ENCODE data around the gene ABCA2. TPM values are rescaled to one million over a fixed set of nuclear protein-coding genes. Genes with fewer than 3 reads are reported as not detected.

Gene ABCA2
- total and polyA plus RNA-seq, 4 donors = 46.8 to 151 (median 95.4) TPM

DNA sequence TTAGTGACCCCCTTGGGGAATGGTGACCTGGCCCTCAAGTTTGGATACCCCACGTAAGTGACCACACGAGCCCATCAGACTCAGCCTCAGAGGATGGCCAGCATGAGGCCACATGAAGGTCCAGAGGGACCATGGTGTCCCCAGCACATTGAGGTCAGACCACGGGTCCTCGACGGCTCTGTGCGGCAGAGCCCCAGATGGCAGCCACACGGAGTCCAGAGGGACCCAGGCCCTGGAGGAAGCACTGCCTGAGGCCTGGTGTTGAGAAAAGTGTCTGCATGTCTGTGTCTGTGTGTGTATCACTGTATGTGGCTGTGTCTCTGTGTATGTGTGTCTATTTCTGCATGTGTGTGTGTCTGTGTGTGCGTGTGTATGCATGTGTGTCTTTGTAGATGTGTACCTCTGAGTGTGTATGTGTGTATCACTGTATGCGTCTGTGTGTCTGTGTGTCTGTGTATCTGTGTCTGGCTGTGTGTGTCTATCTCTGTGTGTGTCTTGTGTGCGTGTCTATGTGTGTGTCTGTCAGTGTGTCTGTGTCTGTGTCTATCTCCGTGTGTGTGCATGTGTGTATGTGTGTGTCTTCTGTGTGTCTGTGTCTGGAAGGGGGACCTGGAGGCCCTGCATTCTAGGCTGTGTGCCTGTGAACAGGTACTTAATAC is 44.3 kb downstream of the ABCA2 start:
- 80% methylated on average over 10 of the region's 11 CpGs for WGBS (ENCODE audit: insufficient coverage)
- peaks cover 37% of the 10 kb centered on the region for H3K27me3 ChIP-seq (ENCODE audit: control insufficient read depth, insufficient read depth, low read length)
- peaks cover 34% of the 10 kb centered on the region for H3K4me1 ChIP-seq (ENCODE audit: control insufficient read depth, insufficient read depth, low read length)

DNA sequence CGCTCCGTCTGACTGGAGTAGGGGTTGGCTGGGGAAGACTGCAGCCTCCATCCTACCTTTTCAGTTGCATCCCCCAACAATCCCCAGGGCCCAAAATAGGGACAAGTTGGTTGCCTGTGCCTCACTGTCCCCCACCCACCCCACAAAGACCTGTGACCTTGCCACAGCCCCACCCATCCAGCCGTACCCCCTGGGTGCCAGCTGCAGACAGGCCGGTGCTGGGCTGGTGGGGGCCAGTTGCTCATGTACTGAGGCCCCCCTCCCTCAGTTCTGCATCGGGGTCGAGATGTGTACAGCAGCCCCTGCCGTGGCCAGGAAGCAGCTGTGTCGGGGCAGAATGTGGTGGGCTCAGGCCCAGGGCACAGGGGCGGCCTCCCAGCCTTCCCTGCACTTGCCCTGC is 44.9 kb downstream of the ABCA2 start:
- Histone ChIP-seq H3K27me3 (ENCODE audit: control insufficient read depth, insufficient read depth, low read length) (peaks cover 37% of the 10 kb centered on the region), H3K4me1 (ENCODE audit: control insufficient read depth, insufficient read depth, low read length) (peaks cover 35% of the 10 kb centered on the region)
- WGBS (ENCODE audit: insufficient coverage) = 79% methylated on average over 9 of the region's 9 CpGs

More for the DNA sequence above, 44.3 kb downstream of the ABCA2 start:
- H3K9me3 ChIP-seq (ENCODE audit: control insufficient read depth, insufficient read depth, low read length) = no peaks in the 10 kb centered on the region
- H3K36me3 ChIP-seq (ENCODE audit: control insufficient read depth, insufficient read depth, low read length) = peaks cover 3% of the 10 kb centered on the region
- no peak overlapping the region for H3K27ac ChIP-seq (ENCODE audit: low read depth, low read length)
- DNase-seq (ENCODE audit: low read depth in 4 of 6, low spot score in 6 of 6) = no peak
- H3K4me3 ChIP-seq (ENCODE audit: low read depth, low read length) = no peak overlapping the region

DNA sequence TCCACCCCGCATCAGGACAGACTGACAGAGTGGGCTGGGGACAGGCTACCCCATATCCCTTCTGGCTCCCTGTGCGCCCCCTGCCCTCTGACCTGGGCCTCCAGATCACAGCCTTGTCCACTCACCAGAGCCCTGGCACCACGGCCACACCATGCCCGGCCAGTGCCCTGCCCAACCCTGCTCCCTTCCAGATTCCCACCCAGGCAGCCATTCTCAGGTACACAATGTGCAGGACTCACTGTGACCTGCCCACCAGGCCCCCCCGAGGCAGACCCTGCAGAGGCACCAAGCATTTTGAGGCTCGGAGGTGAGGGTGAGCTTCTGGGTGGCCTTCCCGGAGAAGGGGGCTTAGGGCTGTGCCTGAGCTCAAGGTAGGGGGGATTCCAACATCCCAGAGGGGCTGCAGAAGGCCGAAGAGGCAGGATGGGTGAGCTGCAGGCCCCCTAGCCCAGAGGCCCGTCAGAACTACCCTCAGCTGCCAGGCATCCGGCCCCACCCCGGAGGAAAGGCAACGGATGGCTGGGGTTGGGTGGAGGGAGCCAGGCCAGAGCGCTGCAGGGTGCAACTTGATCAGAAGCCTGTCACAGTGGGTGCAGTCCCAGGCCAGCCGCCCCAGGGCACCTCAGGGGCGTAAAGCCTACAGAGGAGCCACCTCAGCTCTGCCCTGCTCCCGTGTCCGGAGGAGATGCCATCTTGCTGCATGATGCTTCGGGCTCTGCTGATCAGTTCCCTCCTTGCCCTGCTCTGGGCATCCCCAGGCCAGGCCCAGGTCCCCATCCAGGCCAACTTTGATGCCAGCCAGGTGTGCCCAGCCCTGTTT is 45.6 kb downstream of the ABCA2 start, which contains the start of gene LCNL1:
Gene LCNL1, plus strand, starts transcription at position 762 of the 820 bp plus-strand sequence. CDS start 594 bp downstream, outside the sequence.
- Histone ChIP-seq H3K4me1 (ENCODE audit: control insufficient read depth, insufficient read depth, low read length) (peaks cover 42% of the 10 kb centered on the region), H3K36me3 (ENCODE audit: control insufficient read depth, insufficient read depth, low read length) (peaks cover 3% of the 10 kb centered on the region), H3K27me3 (ENCODE audit: control insufficient read depth, insufficient read depth, low read length) (peaks cover 37% of the 10 kb centered on the region), H3K4me3 (ENCODE audit: low read depth, low read length) (no peak within 1 kb of the TSS), H3K9me3 (ENCODE audit: control insufficient read depth, insufficient read depth, low read length) (no peaks in the 10 kb centered on the region), H3K27ac (ENCODE audit: low read depth, low read length) (no peak within 1 kb of the TSS)
- no peak for DNase-seq (ENCODE audit: low read depth in 4 of 6, low spot score in 6 of 6)
- 84% methylated on average over 17 of the region's 18 CpGs for WGBS (ENCODE audit: insufficient coverage)

More for the DNA sequence above, 44.9 kb downstream of the ABCA2 start:
- H3K27ac ChIP-seq (ENCODE audit: low read depth, low read length) = no peak overlapping the region
- H3K9me3 ChIP-seq (ENCODE audit: control insufficient read depth, insufficient read depth, low read length) = no peaks in the 10 kb centered on the region
- peaks cover 3% of the 10 kb centered on the region for H3K36me3 ChIP-seq (ENCODE audit: control insufficient read depth, insufficient read depth, low read length)
- no peak overlapping the region for H3K4me3 ChIP-seq (ENCODE audit: low read depth, low read length)
- no peak for DNase-seq (ENCODE audit: low read depth in 4 of 6, low spot score in 6 of 6)

DNA sequence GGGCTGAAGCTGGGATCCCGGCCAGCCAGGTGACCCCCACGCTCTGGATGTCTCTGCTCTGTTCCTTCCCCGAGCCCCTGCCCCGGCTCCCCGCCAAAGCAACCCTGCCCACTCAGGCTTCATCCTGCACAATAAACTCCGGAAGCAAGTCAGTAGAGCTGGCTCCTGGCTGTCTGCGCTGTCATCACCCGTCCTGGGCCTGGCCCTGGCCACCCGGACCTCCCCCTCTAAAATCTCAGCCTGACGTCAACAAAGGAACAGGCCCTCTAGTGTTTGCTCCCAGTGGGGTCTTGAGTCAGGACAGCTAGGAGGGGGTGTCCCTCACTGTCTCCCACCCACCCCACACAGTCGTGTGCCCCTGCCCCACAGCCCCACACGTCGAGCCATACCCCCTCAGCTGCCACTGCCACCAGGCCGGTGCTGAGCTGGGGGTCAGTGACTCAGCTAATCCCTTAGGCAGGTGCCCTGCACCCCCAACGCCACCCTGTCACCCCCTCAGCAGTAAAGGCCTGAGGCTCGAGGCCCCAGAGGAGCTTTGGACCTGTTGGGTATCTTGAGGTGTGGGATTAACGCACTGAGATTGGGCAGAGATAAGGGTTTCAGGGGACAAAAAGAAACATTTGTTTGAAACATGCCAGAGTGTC is 46.3 kb downstream of the ABCA2 start:
- DNase-seq (ENCODE audit: low read depth in 4 of 6, low spot score in 6 of 6) = no peak
- Histone ChIP-seq H3K4me1 (ENCODE audit: control insufficient read depth, insufficient read depth, low read length) (peaks cover 50% of the 10 kb centered on the region), H3K36me3 (ENCODE audit: control insufficient read depth, insufficient read depth, low read length) (peaks cover 3% of the 10 kb centered on the region), H3K9me3 (ENCODE audit: control insufficient read depth, insufficient read depth, low read length) (no peaks in the 10 kb centered on the region), H3K4me3 (ENCODE audit: low read depth, low read length) (no peak overlapping the region), H3K27me3 (ENCODE audit: control insufficient read depth, insufficient read depth, low read length) (peaks cover 34% of the 10 kb centered on the region), H3K27ac (ENCODE audit: low read depth, low read length) (no peak overlapping the region)
- 73% methylated on average over 9 of the region's 17 CpGs for WGBS (ENCODE audit: insufficient coverage)

DNA sequence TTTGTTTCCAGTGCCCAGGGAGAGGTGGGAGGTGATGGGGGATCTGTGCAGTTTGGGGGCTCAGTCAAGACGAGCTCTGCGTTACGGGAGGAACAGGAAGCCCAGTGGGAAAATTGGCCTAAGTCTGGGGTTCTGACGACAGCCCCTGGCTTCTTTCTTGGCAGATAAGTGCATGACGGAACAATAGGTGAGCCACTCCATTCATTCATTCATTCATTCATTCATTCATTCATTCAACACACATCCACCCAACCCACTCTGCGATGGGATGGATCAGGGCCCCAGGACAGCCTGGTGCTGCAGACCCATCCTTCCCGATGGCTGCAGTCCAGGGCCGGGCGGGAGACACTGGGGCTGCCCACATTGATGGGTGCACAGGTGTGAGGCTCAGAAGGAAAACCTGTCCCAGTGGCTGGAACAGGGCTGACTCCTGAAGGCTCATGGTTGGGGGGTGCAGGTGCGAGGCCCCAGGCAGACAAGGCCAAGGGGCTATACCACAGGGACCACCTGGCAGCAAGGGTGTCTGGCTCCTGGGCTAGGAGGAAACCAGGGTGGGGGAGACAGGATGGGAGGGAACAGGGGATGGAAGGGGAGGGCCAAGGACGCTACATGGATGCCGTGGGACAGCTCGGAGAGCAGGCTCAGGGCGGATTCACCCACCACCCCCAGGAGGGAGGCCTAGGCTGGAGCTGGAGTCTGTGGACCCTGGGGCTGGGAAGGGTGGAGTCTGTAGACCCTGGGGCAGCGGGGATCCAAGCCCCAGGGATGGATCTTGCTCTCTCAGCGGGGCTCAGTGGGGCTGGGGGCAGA is 47.2 kb downstream of the ABCA2 start:
- H3K4me3 ChIP-seq (ENCODE audit: low read depth, low read length) = no peak overlapping the region
- 90% methylated on average over 15 of the region's 16 CpGs for WGBS (ENCODE audit: insufficient coverage)
- H3K4me1 ChIP-seq (ENCODE audit: control insufficient read depth, insufficient read depth, low read length) = peaks cover 53% of the 10 kb centered on the region
- H3K27ac ChIP-seq (ENCODE audit: low read depth, low read length) = no peak overlapping the region
- no peak for DNase-seq (ENCODE audit: low read depth in 4 of 6, low spot score in 6 of 6)
- peaks cover 30% of the 10 kb centered on the region for H3K27me3 ChIP-seq (ENCODE audit: control insufficient read depth, insufficient read depth, low read length)
- H3K36me3 ChIP-seq (ENCODE audit: control insufficient read depth, insufficient read depth, low read length) = peaks cover 3% of the 10 kb centered on the region
- H3K9me3 ChIP-seq (ENCODE audit: control insufficient read depth, insufficient read depth, low read length) = no peaks in the 10 kb centered on the region

DNA sequence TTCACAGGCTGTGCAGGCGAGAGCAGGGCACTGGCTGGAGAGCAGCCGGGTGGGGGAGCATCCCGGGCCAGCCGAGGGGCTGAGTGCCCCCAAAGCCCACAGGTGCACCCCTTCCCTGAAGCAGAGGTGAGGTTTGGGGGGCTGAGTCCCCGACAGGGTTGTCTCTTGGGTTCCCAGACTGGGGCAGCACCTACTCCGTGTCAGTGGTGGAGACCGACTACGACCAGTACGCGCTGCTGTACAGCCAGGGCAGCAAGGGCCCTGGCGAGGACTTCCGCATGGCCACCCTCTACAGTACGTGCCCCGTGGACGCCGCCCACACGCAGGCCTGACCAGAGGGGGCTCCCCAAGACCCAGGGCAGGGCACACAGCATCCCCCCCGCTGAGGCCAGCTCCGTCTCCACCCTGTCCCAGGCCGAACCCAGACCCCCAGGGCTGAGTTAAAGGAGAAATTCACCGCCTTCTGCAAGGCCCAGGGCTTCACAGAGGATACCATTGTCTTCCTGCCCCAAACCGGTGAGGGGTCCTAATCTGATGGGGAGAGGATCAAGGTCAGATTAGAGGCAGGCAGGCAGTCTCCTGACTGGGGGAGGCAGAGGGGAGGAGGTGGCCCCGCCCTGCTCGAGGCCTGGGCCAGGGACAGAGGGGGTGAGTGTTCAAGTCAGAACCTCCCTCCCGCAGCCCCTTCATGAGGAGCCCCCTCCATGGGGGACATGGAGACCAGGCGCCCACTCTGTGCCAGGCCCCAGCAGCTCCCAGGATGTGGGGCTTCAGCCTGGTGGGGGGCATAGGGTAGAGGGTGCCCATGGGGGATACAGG is 48.1 kb downstream of the ABCA2 start:
- Histone ChIP-seq H3K27me3 (ENCODE audit: control insufficient read depth, insufficient read depth, low read length) (peaks cover 21% of the 10 kb centered on the region), H3K36me3 (ENCODE audit: control insufficient read depth, insufficient read depth, low read length) (peaks cover 3% of the 10 kb centered on the region), H3K4me1 (ENCODE audit: control insufficient read depth, insufficient read depth, low read length) (peaks cover 56% of the 10 kb centered on the region), H3K9me3 (ENCODE audit: control insufficient read depth, insufficient read depth, low read length) (no peaks in the 10 kb centered on the region), H3K27ac (ENCODE audit: low read depth, low read length) (no peak overlapping the region), H3K4me3 (ENCODE audit: low read depth, low read length) (no peak overlapping the region)
- WGBS (ENCODE audit: insufficient coverage) = 86% methylated on average over 25 of the region's 26 CpGs
- DNase-seq (ENCODE audit: low read depth in 4 of 6, low spot score in 6 of 6) = no peak

DNA sequence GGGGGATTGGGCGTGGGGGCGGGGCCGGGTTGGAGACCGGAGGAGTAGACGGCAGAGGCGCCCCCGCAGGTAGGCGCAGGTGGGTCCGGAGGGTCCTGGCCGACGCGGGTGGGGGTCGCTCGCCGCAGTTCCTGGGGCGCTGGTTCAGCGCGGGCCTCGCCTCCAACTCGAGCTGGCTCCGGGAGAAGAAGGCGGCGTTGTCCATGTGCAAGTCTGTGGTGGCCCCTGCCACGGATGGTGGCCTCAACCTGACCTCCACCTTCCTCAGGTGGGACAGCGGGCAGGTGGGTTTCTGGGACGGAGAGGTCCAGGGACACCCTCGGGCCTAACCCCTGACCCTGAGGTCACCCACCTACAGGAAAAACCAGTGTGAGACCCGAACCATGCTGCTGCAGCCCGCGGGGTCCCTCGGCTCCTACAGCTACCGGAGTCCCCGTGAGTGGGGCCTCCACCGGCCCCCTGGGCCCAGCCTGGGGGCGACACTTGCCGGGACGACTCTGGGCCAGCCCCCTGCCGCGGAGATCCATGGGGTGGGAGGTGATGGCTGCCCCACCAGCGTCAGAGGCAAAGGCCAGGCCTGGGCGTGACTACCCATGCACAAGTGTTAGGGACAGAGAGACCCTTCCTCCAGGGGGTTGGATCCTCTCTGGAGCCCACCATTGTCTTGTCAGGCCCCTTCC is 49.0 kb downstream of the ABCA2 start:
- peaks cover 52% of the 10 kb centered on the region for H3K4me1 ChIP-seq (ENCODE audit: control insufficient read depth, insufficient read depth, low read length)
- H3K27ac ChIP-seq (ENCODE audit: low read depth, low read length) = no peak overlapping the region
- H3K27me3 ChIP-seq (ENCODE audit: control insufficient read depth, insufficient read depth, low read length) = peaks cover 11% of the 10 kb centered on the region
- DNase-seq (ENCODE audit: low read depth in 4 of 6, low spot score in 6 of 6) = no peak
- WGBS (ENCODE audit: insufficient coverage) = 49% methylated on average over 41 of the region's 41 CpGs
- H3K36me3 ChIP-seq (ENCODE audit: control insufficient read depth, insufficient read depth, low read length) = peaks cover 3% of the 10 kb centered on the region
- H3K9me3 ChIP-seq (ENCODE audit: control insufficient read depth, insufficient read depth, low read length) = no peaks in the 10 kb centered on the region
- peak overlapping the region; percentile 9 for H3K4me3 ChIP-seq (ENCODE audit: low read depth, low read length)

DNA sequence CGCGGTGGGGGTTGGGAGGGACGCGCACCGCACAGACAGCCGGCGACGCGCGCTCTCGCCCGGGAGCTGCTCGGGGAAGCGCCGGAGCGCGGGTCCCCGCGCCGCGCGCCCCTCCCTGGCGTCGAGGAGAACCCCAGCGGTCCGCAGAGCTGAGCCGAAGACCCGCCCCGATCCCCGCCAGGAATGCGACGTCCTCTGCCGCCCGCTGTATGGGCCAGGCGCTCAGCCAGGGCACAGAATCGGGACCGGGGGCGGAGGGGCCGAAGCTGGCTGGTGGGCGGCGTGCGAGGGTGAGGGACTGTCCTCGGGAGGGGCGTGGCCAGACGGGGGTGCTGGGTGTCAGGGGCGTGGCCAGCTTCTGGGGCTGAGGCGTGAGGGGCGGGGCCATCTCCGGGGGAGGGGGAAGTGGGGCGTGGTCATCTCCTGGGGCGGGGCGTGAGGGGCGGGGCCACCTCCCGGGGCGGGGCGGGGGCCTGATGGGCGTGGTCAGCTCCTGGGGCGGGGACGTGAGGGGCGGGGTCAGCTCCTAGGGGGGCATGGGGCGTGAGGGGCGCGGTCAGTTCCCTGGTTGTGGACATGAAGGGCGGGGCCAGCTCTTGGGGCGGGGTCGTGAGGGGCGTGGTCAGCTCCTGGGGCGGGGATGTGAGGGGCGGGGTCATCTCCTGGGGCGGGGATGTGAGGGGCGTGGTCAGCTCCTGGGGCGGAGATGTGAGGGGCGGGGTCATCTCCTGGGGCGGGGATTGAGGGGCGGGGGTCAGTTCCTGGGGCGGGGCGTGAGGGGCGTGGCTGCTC is 49.8 kb downstream of the ABCA2 start:
- peaks cover 52% of the 10 kb centered on the region for H3K4me1 ChIP-seq (ENCODE audit: control insufficient read depth, insufficient read depth, low read length)
- H3K27ac ChIP-seq (ENCODE audit: low read depth, low read length) = peak overlapping the region; percentile 64
- WGBS (ENCODE audit: insufficient coverage) = under 1% methylated on average over 66 of the region's 78 CpGs
- H3K9me3 ChIP-seq (ENCODE audit: control insufficient read depth, insufficient read depth, low read length) = no peaks in the 10 kb centered on the region
- peaks cover 3% of the 10 kb centered on the region for H3K36me3 ChIP-seq (ENCODE audit: control insufficient read depth, insufficient read depth, low read length)
- peak in 3 of 6 donors; percentile 15 to 79 (median 71) for DNase-seq (ENCODE audit: low read depth in 4 of 6, low spot score in 6 of 6)
- peak overlapping the region; percentile 46 for H3K4me3 ChIP-seq (ENCODE audit: low read depth, low read length)
- H3K27me3 ChIP-seq (ENCODE audit: control insufficient read depth, insufficient read depth, low read length) = peaks cover 5% of the 10 kb centered on the region
